Right lobe of liver (tissue), 6 donors: ENCODE measurements around the gene DDX25. TPM values are rescaled to one million over a fixed set of nuclear protein-coding genes. Genes with fewer than 3 reads are reported as not detected.

Experiments
- ATAC-seq, 4 donors: fragments of 200-7000 bp; cut with Tn5 transposase; one replicate each; pipeline ENCODE4 v1.9.1; 2020; ENCODE audit warnings: mild to moderate bottlenecking in 4 of 4, moderate library complexity in 4 of 4
- DNase-seq, 3 donors: peaks; one replicate each; pipeline ENCODE4 v3.0.0-alpha.2; 2020
- H3K27ac ChIP-seq, 3 donors: fragments of 200-600 bp; one replicate each; pipeline ENCODE4 v1.8.0; 2022
- H3K27me3 ChIP-seq, 2 donors: fragments of 200-600 bp; one replicate each; pipeline ENCODE4 v1.8.0; 2022
- H3K36me3 ChIP-seq, 4 donors: fragments of 200-600 bp; sonication (generic) in 1 of 4; one replicate each; pipeline versions ENCODE4 v1.5.1 to v1.8.0; 2017 to 2022; ENCODE audit warnings: control low read depth in 1 of 4
- H3K4me1 ChIP-seq, 4 donors: fragments of 200-600 bp; sonication (generic) in 1 of 4; one replicate each; pipeline versions ENCODE4 v1.5.1 to v1.8.0; 2017 to 2022; ENCODE audit warnings: control low read depth in 1 of 4
- H3K4me3 ChIP-seq, 3 donors: fragments of 200-600 bp; one replicate each; pipeline ENCODE4 v1.8.0; 2022
- H3K9me3 ChIP-seq, 4 donors: fragments of 200-600 bp; sonication (generic) in 1 of 4; one replicate each; pipeline versions ENCODE4 v1.5.1 to v1.8.0; 2017 to 2022; ENCODE audit warnings: control low read depth in 1 of 4
- POLR2A ChIP-seq: fragments of 450-650 bp; IDR thresholded peaks from one replicate; pipeline ENCODE4 v1.6.1; 2017; ENCODE audit warnings: antibody characterized with exemption, mild to moderate bottlenecking
- WGBS: methylation state at CpG from one replicate; pipeline ENCODE4 v1.1.6; 2018; ENCODE audit warnings: low coverage, low lambda C conversion rate; ENCODE audit not compliant: insufficient coverage; ENCODE audit errors: missing lambda C conversion rate; 5-methylcytosine and 5-hydroxymethylcytosine counted together
- intact Hi-C, 2 donors: fragments of 100-400 bp; cut with DNase I; formaldehyde crosslinking; loops; one replicate each; pipeline versions ENCODE4 v1.11.2 to v1.14.1; 2022
- total RNA-seq, 6 experiments: library from RNA; depleted of rRNA in 2 of 6; stranded (reverse); fragments of >200 nt in 2 of 6; fragmentation: NEBNext Ultra II Directional in 3 of 6; extraction: Animal tissue kit (Norgen Biotek cat#: 25700) in 3 of 6; gene quantifications; one replicate each; pipeline versions ENCODE4 v1.1.0 to v1.2.4, GENCODE V29; 2016 to 2023
- TF ChIP-seq, protein P1 (sequence below), 4 donors: fragments of 200-600 bp in 3 of 4; fragments of 450-650 bp in 1 of 4; IDR thresholded peaks; one replicate each; pipeline versions ENCODE4 v1.5.1 to v1.8.0; 2016 to 2022; ENCODE audit warnings: antibody characterized with exemption in 4 of 4, mild to moderate bottlenecking in 2 of 4
- donor health status: DM: no; HTN: yes; CAD: no.
- donor health status: DM: no; HTN: no; CAD: no.
- donor health status: DM: no; HTN: no; CAD: no.
- donor health status: DM: no; HTN: yes; CAD: no.
- donor health status: DM: no; HTN: yes; CAD: no.

Gene DDX25
- total RNA-seq, 6 experiments from 2014 or later, result 0.17 to 0.28 (median 0.21) TPM; not detected in 2

DNA sequence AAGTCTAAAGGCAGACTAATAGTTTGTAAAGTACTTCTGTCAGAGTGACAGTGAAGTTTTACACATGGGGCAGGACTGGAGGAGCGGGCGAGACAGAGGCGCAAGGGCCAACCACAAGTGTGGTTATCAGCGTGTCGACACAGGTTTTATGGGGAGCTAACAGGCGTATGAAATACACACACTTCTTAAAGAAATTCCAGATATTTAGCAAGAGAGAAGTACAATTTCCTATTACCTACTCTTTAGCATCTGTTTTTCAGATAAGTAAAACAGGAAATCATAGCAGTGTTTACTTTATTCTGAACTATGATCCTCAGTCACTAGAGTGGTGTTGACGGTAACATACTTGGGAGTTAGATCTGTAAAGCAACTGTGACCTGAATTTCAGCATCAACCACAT lies 64.0 kb downstream of the DDX25 start:
- intact Hi-C loops, result no loop called here
- TF ChIP-seq, protein P1, sequence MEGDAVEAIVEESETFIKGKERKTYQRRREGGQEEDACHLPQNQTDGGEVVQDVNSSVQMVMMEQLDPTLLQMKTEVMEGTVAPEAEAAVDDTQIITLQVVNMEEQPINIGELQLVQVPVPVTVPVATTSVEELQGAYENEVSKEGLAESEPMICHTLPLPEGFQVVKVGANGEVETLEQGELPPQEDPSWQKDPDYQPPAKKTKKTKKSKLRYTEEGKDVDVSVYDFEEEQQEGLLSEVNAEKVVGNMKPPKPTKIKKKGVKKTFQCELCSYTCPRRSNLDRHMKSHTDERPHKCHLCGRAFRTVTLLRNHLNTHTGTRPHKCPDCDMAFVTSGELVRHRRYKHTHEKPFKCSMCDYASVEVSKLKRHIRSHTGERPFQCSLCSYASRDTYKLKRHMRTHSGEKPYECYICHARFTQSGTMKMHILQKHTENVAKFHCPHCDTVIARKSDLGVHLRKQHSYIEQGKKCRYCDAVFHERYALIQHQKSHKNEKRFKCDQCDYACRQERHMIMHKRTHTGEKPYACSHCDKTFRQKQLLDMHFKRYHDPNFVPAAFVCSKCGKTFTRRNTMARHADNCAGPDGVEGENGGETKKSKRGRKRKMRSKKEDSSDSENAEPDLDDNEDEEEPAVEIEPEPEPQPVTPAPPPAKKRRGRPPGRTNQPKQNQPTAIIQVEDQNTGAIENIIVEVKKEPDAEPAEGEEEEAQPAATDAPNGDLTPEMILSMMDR (IDR thresholded peaks at IDR 0.05), result no peak
- no peak for TF ChIP-seq POLR2A
- no peak overlapping the region for H3K4me3 ChIP-seq
- H3K27me3 ChIP-seq, result no peaks in the 10 kb centered on the region
- H3K27ac ChIP-seq, result peak overlapping the region in 1 of 3 donors; percentile 64
- peaks cover 0 to 5% (median 0%) of the 10 kb centered on the region in 4 donors for H3K4me1 ChIP-seq
- no peaks in the 10 kb centered on the region for H3K36me3 ChIP-seq
- peak; percentile 93 to 98 (median 96) for ATAC-seq
- WGBS, result 34% methylated on average over 7 of the region's 7 CpGs
- no peak for DNase-seq
- H3K9me3 ChIP-seq, result no peaks in the 10 kb centered on the region

DNA sequence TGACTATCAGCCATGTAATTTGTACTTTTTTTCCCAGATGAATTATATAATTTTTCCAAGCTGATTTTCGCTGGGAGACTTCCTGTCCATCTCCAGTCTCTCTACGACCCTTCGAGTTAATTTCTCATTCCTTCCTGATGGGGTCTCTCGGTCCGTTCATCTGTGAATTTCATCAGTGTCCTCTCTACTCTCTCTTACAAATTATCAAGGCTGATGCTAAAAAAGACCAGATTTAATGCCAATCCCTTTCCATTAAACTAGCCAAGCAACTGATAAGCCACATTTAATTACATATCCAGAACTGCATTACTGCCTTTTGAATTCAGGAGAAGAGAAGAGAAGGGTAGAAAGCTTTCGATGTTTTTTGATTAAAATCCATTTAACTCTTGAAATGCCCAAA lies 67.3 kb downstream of the DDX25 start:
- intact Hi-C loops, result no loop called here
- TF ChIP-seq, protein P1 (IDR thresholded peaks at IDR 0.05), result no peak
- TF ChIP-seq POLR2A, result no peak
- Histone ChIP-seq H3K9me3 (no peaks in the 10 kb centered on the region), H3K27ac (no peak overlapping the region), H3K36me3 (no peaks in the 10 kb centered on the region), H3K4me1 (peaks cover 0 to 5% (median 0%) of the 10 kb centered on the region in 4 donors), H3K27me3 (no peaks in the 10 kb centered on the region), H3K4me3 (no peak overlapping the region)
- WGBS, result 69% methylated on average over 6 of the region's 6 CpGs
- no peak for DNase-seq
- ATAC-seq, result no peak

DNA sequence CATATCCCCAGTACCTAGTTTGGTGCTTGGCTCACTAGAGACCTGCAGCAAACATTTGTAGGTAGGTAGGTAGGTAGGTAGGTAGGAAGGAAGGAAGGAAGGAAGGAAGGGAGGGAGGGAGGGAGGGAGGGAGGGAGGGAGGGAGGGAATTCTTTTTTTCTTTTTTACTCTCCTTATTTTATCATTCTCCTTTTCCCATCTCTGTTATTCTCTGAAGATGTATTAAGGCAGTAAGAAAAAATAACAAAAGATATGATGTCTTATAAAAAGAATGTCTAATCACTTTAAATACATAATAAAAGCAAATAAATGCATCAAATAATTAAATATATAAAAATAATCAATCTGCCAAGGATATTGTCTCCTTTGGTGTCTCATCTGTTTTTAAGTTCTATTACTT lies 70.0 kb downstream of the DDX25 start:
- Histone ChIP-seq H3K27me3 (no peaks in the 10 kb centered on the region), H3K27ac (no peak overlapping the region), H3K4me3 (no peak overlapping the region), H3K36me3 (no peaks in the 10 kb centered on the region), H3K9me3 (no peaks in the 10 kb centered on the region), H3K4me1 (peaks cover 0 to 7% (median 3%) of the 10 kb centered on the region in 4 donors)
- intact Hi-C loops, result no loop called here
- ATAC-seq (no peak), DNase-seq (no peak)
- no peak for TF ChIP-seq POLR2A
- TF ChIP-seq, protein P1 (IDR thresholded peaks at IDR 0.05), result no peak

DNA sequence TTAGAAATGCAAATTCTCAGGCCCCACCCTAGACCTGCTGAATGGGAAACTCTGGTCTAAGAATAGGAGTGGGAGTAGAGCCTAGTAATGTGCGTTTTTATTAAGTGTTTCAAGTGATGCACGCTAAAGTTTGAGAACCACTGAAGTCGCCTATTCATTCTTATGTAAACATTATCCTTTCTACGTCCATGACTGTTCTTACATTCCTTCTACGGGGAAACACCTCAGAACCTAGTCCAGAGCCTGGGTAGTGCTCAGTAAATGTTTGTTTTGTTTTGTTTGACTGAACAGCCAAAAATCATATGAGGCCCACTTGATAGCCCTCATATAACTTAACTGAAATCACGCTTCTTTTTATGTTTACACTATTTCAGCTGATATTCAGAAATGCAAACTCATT lies 71.3 kb downstream of the DDX25 start:
- ATAC-seq (no peak), DNase-seq (no peak)
- peaks cover 0 to 7% (median 3%) of the 10 kb centered on the region in 4 donors for H3K4me1 ChIP-seq
- intact Hi-C loops, result no loop called here
- no peak overlapping the region for H3K27ac ChIP-seq
- H3K9me3 ChIP-seq, result no peaks in the 10 kb centered on the region
- no peaks in the 10 kb centered on the region for H3K36me3 ChIP-seq
- no peak overlapping the region for H3K4me3 ChIP-seq
- WGBS, result 84% methylated on average over 6 of the region's 6 CpGs
- no peaks in the 10 kb centered on the region for H3K27me3 ChIP-seq
- TF ChIP-seq POLR2A, result no peak
- TF ChIP-seq, protein P1 (IDR thresholded peaks at IDR 0.05), result no peak

DNA sequence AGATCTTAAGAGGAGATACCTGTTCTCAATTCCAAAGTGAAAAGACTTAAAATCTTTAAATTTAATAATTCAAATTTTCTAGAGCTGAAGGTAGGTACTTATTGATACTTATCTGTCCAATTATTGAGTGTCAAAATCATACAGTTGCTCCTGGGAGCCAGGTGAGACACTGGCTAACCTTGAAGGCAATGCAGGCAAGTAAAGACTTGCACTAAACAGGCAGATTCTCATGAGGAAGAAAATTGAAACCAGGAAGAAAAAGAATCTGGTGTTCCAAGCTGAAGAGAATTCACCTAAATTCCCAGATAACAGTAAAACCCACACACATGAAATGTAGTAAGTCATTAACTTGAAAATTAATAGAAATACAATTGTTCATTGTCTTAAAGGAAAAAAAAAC lies 71.8 kb downstream of the DDX25 start:
- intact Hi-C loops, result no loop called here
- ATAC-seq, result no peak
- no peak for TF ChIP-seq POLR2A
- TF ChIP-seq, protein P1 (IDR thresholded peaks at IDR 0.05), result no peak
- no peak overlapping the region for H3K4me3 ChIP-seq
- H3K36me3 ChIP-seq, result no peaks in the 10 kb centered on the region
- no peak overlapping the region for H3K27ac ChIP-seq
- H3K4me1 ChIP-seq, result peaks cover 0 to 7% (median 3%) of the 10 kb centered on the region in 4 donors
- H3K27me3 ChIP-seq, result no peaks in the 10 kb centered on the region
- no peaks in the 10 kb centered on the region for H3K9me3 ChIP-seq
- DNase-seq, result no peak
